ENCODE measurements around the gene TENM4.

Gene TENM4

DNA sequence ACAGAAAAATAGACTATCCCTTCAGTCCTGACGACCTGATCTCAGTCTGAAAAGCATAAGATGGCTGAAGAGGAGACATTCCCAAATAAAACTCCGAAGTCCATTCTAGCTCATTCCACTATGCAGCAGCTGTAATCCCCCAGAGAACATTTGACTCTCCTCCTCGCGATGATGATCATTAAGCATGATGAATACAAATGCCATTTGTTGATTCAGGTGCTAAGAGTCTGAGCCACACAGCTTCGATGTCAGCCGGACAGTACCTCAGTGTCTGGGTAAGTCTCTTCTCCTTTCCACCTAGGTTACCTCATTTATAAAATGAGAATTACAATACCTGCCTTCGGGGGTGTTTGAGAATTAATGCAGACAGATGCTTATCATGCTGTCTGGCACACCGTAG is 94.8 kb downstream of the TENM4 start:
- DNase-seq (ENCODE audit: low spot score): no peak

DNA sequence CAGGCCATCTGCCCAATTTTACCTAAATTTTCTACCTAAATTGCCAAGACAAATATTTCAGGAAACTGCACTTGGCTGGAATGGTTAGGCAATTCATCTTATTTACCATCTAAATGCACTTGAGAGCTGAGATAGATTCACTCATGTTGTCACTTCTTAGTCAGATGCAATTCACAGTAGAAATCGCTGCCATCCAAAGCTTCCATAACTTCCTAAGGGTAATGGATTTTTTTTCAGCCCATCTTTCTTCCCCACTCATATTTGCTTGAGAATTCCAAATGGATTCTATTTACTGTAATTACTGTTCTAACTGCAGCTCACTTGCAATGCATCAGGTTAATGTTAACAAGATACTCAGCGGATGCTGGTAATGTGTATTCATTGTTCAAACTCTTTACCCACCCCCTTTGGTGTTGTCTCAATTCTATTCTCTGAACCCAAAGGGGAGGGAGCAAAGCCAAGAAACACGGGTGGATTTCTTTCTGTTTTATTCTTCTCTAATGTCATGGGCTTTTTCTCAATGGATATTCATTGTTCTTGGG is 96.0 kb downstream of the TENM4 start:
- DNase-seq (ENCODE audit: low spot score): no peak

DNA sequence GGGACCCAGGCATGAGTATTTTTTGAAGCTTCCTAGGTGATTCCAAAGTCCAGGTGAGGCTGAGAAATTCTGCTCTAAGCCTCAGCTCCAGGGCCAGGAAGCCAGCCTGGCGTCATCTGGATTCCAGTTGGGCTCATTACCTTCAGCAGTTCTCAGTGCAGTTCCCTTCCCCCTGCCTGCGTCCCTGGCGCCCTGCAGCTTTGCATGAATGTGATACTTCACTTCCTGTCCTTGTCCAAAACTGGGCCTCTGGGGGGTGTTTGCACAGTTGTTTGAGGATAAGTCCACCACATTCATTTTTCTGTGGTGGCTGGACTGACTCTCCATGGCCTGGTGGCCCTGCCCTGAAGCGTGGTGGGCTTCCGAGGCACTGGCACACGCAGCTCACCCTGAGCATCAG is 98.1 kb downstream of the TENM4 start:
- DNase-seq (ENCODE audit: low spot score): no peak

DNA sequence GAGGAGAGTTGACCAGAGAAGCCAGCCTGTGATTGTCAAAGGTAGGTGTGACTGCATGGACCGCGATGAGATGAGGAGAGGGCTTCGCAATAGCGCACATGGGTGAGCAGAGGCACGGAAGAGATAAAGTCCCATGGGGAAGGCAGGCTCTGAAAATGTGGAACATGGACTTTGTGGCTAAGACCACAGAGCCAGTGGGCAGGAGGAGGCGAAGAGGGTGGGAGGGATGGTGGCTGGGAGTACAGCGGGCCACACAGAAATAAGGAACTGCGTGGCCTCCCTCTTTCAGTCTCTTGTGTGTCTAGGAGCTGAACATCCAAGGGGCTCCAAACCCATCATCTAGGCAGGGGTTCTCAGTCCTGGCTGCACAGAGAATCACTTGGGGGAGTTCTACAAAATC is 98.6 kb downstream of the TENM4 start:
- DNase-seq (ENCODE audit: low spot score): no peak

DNA sequence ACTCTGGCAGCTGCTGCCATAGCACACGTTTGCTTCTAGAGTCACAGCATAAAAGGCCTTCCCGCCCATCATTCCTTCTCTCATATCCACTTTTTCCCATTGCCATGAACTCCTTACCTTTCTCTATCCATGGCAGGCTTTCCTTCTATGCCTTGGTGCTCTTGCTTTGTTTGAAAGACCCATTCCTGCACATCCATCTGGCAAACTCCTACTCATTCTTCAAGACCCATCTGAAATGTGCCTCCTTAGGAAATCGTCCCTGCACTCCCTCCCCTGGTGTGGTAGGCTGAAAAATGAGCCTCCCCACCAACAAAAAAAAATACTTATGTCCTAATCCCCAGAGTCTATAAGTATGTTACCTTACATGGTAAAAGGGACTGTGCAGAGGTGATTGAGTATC is 100.3 kb downstream of the TENM4 start:
- DNase-seq (ENCODE audit: low spot score): no peak

DNA sequence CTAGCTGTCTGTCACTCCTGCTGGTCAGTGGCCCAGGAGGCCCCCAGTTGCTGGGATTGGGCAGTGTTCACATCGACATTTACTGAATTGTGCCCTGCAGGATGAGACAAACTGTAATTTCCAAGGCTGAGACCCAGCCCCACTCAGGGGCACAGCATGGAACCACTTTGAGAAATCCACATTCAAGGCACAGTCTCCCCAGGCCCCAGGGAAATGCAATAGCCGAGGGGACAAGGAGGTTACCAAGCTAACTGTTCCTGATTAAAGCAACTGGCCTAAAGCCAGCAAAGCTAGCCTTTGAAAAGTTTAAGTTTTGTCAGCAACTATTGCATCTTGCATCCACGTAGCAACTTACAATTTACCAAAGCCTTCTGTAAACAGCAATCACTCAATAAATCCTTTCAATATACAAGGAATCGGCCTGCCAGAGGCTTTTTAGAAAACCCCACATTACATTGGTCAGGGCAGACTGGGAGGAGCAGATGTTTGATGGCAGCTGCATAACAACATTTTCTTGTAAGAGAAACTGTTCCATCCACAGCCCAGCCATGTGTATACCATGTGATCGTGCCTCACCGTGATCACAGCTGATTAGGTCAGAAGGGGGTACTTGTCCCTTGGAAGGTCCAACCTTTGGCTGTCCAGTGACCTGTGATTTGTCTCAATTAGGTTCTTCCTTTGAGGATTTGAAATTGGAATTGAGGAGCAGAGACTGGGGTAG is 103.9 kb downstream of the TENM4 start:
- no peak for DNase-seq (ENCODE audit: low spot score)

DNA sequence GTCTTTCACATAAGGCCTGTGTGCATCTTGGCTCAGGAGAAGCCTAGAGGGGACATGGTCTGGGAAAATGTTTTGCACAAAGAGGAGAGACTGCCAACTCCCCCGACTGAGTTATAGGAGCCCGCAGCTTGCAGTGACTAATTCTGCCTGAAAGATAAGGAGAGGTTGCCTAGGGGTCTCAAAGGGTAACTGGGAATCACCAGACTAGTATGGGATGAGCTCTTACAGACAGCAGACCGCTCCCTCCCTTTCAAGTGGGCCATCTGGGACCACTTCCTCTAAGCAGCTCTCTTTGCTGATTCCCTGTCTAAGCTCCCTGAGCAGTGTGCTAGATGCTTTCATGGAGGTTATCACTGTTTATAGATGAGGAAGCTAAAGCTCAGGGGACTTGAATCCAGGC is 105.1 kb downstream of the TENM4 start:
- peak; percentile 28 for DNase-seq (ENCODE audit: low spot score)

DNA sequence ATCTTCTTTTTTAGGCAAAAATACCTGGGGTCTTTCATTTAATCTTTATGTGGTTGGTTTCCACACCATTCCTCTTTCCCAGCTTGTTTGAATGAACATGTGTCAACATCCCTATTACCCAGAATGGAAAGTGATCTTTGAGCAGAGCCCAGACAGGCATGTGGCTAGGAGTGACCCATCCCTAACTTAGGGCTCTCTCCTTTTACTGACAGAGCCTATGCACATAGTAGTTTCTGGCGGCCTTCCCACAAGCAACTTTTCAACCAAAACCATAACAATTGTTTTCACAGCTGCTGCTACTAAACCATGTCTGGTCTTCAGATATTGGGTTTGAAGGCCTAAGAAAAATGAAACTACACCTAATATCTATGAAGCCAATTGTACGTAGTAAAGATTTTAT is 107.5 kb downstream of the TENM4 start:
- no peak for DNase-seq (ENCODE audit: low spot score)

DNA sequence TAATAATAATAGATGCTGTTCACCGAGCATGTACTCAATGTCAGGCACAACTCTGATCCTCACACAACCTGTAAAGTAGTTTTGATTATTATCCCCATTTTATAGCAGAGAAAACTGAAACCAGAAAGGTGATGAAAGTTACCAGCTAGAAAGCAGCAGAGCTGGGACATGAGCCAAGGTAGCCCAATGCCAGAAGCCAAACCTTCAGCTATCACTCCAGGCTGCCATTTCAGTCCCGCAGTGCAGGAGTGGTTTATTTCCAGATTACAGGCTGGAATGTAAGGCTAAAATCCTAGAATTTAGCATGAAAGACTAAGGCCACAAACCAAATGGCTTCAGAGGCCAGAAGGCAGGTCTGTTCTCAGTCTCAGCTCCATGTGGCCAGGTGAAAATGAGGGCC is 108.8 kb downstream of the TENM4 start:
- DNase-seq (ENCODE audit: low spot score): no peak

DNA sequence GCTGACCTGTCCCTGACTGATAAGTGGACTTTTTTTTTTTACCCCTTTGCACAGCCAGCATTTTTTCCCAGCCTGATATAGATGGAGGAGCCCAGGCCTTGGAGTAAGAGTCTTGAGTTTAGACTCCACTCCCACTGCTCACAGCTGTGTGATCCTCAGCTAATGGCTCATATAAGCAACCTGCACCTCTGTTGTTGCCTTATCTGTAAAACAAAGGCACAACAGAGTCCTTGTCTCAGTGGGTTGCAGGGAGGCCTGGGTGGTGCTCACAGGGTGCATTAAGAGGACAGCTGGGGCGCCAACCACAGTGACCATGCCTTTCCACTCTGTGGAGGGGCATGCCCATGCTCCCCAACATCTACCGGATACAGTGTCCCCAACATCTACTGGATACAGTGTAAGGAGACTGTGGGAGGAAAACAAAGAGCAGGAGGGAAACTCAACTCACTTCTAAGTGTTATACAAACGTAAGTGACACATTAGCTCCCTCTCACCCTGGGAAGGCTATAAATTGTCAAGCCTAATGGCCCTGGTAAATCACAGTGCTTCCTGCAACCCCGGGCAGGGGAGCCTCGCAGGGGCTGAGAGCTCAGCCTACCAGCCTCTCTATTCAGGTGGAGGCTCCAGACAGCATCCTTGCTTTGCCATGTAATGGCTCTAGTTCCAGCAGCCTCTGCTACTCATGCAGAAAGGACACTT is 109.5 kb downstream of the TENM4 start:
- DNase-seq (ENCODE audit: low spot score): no peak

DNA sequence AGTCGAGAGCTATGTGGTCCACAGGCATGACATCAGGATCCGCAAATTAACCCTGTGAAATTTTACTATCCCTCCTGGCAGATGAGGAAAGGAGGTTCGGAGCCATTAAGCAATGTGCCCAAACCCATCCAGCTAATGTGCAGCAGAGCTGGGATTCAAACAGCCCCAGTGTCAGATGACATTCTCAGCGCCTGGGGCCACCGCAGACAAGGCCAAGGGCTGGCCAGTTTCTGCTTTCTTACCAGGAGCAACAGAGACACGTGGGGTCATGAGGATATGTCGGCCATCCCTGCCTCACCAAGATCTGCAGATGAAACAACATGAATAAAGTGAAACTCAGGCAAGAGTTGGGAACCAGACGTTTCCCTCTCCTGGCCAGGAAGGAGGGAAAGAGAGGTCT is 110.2 kb downstream of the TENM4 start:
- no peak for DNase-seq (ENCODE audit: low spot score)

DNA sequence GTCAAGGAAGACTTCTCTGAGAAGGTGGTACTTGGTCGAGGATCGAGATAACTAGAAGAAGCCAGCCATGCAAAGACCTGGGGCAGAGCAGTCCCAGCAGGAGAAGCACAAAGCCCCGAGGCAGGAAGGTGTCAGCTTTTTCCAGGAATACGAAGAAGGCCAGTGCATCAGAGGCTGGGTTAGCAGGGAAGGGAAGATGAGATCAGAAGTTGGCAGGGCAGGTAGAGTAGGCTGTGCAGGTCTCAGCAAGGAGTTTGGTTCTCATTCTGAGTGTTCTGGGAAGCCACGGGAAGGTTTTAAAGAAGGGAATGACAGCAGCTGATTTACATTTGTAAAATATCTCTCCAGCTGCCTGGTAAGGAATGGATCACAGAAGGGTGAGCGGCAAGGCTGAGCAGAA is 111.3 kb downstream of the TENM4 start:
- no peak for DNase-seq (ENCODE audit: low spot score)

DNA sequence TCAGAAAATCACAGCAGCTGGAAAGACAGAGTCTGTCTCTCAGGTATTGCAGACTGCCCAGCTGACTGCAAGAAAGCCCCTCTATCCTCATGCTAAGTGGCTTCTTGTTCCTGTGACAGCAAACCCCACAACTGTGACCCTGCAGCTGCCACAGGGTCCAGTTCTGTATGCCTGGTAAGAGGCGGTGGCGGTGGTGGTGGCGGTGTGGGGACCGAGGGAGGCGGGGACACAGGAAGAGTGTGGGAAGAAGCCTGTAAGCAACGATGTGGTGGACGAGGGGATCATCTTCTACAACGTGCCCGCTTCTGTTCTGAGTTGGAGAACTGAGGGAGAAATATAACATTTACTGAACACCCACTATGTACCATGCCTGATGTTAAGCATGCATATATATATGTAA is 112.4 kb downstream of the TENM4 start:
- no peak for DNase-seq (ENCODE audit: low spot score)

DNA sequence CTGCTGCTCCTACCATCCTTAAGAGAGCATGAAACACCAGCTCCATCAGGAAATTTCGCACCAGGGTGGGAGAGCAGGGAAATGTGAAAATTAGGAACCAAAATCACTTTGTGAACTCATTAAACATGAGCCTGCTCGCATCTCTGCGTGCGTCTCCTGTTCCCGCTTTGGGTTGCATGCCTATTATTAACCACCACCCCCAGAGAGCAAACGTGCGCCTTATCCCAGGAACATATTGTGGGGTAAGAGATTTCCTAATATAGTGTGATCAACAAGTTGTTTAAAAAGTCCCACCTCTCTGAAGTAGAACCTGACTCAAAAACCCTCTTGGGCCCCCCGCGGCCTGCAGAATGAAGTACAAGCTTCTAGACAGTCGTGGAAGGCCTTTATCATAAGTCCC is 115.0 kb downstream of the TENM4 start:
- no peak for DNase-seq (ENCODE audit: low spot score)

DNA sequence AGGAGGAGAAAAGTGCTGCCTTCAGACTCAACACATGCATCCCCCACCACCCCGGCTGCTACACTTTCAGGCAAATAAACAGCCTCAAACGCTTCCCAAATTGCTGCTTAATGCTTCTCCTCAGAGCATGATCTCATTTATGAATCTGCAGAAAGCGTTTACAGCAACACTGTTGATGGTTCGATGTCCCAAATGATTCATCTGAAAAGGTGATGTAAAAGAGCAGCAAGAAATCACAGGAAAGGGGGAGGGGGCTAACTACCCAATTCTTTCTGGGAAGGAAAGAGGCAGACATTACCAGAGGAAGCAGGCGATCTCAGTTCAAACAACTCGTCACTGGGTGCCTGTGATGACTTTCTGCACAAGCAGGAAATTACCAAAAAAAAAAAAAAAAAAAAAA is 119.6 kb downstream of the TENM4 start:
- DNase-seq (ENCODE audit: low spot score): no peak

DNA sequence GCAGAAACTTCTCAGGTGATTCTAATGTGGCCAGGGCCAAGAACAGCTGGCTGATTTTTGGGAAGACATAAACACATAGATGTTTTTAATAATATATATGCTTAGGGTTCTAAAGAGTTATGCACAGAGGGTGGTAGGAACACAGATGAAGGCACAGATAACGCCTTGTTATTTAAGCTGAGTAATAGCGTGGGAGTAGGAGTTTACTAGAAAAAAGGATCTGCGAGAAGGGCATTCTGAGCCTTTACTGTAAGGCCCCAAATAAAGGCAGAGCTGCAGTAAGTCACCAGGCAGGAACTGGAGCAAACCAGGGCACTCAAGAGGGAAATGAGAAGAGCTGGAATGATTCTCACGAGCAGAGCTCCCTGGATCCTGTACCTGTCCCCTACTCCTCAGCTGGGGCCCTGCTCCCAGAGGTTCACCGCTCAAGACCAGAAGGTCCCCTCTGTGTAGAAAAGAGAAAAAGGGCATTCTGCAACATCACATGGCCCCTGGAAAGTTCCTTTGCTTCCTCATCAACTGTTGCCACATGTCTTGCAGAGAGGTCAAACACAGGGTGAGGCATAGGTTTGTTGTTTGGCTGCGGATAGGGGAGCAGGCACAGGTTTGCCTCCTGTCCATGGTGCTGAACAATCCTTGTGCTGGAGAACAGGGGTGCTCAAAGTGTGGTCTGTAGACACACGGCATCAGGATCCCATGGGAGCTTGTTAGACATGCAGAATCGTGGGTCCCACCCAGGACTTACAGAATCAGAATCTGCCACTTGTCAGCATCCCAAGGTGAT is 125.7 kb downstream of the TENM4 start:
- DNase-seq (ENCODE audit: low spot score): no peak

DNA sequence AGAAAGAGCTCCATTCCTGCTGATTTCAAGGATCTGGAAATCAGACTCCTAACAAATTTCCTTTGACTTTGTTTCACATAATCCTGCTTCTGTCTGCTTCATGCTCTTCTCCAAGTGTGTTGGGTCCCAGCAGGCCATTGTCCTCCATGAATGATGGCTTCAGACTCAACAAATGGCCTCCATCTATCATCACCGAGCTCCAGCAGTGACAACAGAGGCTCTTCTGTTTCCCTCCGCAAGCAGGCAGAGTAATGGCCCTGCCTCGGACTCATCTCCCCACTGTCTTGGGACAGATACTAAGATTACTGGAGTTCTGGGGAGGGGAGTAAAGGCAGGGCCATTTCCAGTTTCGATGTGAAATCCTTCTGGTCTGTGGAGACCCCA is 127.3 kb downstream of the TENM4 start:
- no peak for DNase-seq (ENCODE audit: low spot score)

DNA sequence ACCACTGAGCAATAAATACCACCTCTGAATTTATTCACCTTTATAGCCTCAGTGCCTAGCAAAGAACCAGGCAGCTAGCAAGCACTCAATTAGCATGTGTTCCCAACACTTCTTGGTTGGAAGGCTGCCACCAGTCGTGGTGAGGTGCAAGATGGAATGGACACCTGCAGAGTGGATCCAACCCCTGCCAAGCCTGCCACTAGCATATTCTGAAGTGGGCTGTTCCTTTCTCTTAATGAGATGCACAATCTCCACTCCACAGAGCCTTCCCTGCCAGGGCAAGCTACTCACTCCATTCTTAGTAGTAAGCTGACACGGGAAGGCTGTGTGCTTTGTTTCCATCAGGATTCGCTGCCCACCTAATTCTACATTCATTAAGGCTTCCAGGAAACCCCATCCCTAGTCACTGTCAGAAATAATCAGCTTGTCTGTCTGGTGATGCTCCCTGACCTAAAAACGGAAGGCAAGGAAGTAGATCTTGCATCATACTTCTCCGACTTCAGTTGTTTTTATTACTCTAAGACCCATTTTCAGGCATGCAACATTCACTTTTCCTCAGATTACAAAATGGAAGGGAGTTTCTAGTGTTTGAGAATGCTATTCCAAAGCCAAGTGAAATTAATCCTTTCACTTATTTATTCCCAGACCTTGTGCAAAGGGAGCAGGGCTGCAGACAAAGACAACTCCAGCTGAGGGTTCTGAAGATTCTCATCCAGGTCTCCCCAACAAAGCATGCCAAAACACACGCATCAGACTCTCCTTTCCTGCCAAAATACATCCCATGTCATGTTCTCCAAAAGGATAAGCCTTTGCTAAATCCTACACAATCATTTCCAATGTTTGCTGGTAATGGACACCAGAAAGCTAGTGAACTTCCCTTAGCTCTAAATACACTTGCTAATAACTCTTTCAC is 128.0 kb downstream of the TENM4 start:
- DNase-seq (ENCODE audit: low spot score): no peak

DNA sequence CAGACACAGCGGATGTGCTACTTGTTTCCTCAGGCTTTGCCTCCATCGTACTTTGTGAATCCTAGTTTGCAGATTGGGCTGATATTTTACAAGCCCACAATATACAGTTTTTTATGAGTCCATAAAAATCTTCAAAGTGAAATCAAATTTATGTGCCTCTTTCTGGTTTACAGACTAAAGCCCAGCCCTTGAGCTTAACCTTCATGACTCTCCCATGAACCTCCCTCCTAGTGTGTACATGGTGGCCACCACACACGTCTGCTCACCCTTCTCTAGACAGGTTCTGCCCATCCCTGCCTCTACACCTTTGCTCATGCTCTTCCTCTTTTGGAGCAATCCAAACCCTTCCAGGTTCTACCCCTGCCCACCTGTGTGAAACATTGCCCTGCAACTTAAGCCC is 129.4 kb downstream of the TENM4 start:
- DNase-seq (ENCODE audit: low spot score): no peak

DNA sequence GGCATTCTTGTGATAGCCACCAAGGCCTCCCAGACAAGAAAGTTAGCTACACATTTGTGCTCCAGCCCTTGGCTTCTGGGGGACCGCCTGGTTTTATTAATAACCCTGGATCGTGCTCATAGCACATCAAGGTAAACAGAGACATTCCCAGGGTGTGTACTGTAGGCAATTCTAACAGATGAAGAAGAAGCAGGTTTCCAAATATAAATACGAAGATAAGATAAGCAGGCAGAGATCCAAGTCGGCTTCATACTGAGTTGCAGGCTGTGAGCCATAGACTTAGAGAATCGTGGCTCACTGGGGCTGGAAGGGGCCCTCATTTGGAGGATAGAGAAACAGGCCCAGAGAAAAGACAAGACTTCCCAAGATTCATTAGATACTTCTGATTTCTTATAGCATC is 131.4 kb downstream of the TENM4 start:
- DNase-seq (ENCODE audit: low spot score): no peak

DNA sequence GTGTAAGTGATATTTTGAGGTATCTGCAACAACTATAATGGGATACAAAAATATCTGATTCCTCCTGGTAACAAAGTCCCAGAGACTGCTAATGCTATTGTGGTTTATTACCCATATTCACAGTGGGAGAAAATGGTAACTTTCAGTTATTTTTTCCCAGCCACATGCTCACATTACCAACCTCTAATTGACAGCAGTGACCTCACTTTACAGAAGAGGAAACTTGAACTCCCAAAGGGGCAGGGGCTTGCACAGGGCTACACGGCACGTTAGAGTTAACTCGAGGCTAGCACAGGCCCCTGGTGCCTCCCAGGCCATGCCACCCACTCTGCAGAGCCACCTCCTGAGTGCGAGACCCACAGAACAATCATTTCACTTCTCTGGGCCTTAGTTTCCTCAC is 132.4 kb downstream of the TENM4 start:
- DNase-seq (ENCODE audit: low spot score): no peak

Data from SK-N-DZ (cell line).